Upper lobe of left lung (tissue), 4 donors: ENCODE results near the gene ADPRH.

Source experiments
- CTCF ChIP-seq, 6 experiments: fragments of 450-650 bp in 4 of 6; fragments of 200-600 bp in 2 of 6; sonication (generic) in 2 of 6; IDR thresholded peaks; one replicate each; pipeline ENCODE4 v1.5.1; 2016 to 2019; ENCODE audit warnings: antibody characterized with exemption in 6 of 6
- POLR2A ChIP-seq, 4 donors: fragments of 450-650 bp; IDR thresholded peaks; one replicate each; pipeline ENCODE4 v1.5.1; 2016 to 2017; ENCODE audit warnings: antibody characterized with exemption in 4 of 4, mild to moderate bottlenecking in 2 of 4

- TF ChIP-seq POLR2A (IDR thresholded peaks at IDR 0.05) (no peak), CTCF (IDR thresholded peaks at IDR 0.05) (peak in 5 of 6 experiments; percentile 21 to 74 (median 47))
Observed at GRCh38 chr3:119600732-119601131, 21.4 kb downstream of the ADPRH start.
